ENCODE results near the gene SEC16A.

Gene SEC16A

DNA sequence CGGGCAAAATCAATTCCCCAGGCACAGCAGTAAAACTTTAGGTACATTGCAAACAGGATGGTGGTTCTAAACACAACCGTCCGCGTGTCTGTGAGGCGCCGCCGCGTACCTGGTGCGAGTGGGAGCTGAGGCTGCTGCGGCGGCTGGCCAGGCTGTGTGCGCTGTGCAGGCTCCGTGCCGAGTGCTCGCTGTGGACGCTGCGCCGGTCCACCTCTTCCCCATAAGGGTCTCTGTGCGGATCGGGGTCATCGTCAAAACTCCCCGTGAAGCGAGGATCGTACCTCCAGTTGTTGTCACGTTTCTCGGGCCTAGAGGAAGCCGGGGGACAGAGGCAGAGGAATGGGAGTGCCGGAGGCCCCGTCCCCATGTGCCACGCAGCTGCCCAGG is 16.7 kb downstream of the SEC16A start:
- DNase-seq (ENCODE audit: low read depth in 2 of 3, low spot score in 1 of 3): no peak

DNA sequence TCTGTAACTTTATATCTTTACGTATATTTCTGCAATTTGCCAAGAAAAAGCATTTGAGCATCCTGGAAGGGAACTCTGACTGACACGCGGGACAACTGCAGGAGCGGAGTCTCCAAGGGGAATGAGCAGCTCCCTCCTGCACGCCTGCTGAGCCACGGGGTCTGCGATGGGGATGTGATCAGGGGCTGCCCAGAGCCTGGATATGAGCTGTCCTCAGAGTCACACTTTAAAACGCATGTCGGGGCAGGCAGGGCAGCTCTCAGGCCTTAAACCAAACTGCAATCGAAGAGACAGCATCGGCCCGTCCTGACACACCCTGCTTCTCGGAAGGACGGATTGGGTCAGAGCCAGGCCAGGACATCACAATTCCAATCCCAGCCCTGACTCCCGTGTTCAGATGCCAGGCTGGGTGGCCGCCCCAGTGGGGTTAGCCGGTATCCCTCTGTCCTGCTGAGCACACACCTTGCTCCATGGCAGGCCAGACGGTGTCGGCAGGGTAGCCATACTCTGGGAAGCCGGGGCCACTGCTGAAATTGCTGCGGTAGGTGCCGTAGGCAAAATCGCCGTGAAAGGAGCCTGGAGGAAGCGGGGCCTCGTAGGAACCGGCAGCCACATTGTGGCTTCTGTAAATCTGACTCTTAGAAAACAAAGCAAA is 17.2 kb downstream of the SEC16A start:
- no peak for DNase-seq (ENCODE audit: low read depth in 2 of 3, low spot score in 1 of 3)

DNA sequence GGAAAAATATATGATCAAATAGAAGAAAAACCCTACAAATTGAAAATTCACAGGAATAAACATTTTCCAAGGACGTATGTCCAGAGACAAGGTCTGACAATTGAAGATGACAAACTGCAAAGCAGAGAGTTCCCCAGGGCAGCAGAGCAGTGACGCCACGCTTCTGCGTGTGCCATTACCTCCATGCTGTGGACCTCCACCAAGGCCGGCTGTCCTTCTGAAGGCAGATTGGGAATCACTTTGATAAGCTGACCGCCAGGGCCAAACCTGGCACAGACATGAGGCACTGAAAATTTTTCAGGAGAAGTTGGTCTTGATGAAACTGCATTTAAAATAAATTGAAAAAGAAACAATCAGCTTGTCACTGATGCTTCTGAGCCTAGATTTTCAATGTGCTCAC is 18.6 kb downstream of the SEC16A start:
- DNase-seq (ENCODE audit: low read depth in 2 of 3, low spot score in 1 of 3): no peak

DNA sequence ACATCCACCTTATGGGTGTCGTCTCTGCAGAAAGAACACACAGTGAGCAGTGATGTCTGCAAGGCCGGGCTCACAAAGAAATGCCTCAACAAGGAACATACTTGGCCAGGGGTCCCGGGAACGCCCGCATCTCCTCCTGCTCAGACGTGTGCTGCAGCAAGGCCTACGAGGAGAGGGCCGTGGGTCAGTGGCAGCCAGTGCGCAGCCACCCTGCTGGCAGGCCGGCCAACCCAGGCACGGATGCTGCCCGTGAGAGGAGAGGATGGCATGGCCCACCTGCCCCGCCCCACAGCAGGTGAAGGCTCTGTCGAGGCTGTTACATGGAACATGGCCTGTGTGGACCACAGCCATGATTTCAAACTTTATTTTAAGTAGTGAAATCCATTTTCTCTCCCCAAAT is 19.3 kb downstream of the SEC16A start:
- no peak for DNase-seq (ENCODE audit: low read depth in 2 of 3, low spot score in 1 of 3)

DNA sequence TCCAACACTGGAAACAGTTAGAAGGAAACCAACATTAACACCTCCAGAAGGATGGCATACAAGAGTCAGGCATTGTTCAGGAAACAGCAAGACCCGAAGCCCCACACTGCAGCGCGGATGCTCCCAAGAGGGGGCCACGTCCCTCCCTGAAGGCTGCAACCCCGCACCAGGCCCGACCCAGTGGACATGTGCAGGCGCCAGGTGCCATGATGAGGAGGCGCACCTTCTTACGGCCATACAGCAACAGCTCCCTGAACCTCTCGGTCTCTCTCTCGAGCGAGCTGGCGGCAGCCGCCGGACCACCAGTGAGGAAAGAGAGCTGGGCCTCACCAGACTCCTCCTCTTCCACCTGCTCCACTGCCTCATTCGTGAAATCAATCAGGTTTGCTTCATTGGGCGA is 20.2 kb downstream of the SEC16A start:
- no peak for DNase-seq (ENCODE audit: low read depth in 2 of 3, low spot score in 1 of 3)

DNA sequence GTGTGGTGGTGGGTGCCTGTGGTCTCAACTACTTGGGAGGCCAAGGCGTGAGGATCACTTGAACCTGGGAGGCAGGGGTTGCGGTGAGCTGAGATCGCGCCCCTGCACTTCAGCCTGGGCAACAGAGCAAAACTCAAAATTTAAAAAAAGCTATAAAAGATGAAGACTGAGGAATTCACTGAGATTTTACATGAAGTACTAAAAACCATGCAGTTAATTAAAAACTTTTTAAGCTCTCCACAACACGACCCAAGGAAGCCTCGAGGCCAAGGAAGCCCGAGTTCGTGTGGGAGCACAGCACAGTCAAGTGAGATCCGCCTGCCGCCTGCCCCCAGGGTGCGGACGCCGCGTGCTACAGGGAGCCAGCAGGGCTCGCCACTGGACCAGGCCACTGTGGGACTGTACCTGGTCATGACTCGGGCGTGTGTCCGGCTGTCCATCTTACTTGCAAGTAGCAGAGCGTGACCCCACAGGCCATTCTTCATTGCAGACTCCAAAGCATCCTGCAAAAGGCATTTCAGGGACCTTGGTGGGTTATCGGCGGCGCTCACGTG is 22.0 kb downstream of the SEC16A start:
- DNase-seq (ENCODE audit: low read depth in 2 of 3, low spot score in 1 of 3): no peak

DNA sequence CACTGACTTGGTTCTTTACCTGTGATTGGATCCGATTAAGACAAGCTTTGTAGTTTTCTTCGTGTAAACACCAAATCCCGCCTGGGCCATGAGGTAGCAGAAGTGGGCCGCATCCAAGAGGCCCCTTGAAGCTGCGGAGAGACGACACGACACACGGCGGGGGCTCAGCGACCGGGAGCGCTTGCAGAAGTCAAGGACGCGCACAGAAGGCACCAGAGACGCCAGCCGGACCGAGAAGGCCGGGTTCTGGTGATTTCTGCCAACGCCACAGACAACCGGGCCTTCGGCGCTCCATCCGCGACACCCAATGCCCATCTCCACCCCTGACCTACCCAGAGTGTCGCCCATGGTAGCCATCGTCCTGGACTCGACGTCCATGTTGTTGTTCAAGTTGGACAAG is 23.4 kb downstream of the SEC16A start:
- DNase-seq (ENCODE audit: low read depth in 2 of 3, low spot score in 1 of 3): no peak

DNA sequence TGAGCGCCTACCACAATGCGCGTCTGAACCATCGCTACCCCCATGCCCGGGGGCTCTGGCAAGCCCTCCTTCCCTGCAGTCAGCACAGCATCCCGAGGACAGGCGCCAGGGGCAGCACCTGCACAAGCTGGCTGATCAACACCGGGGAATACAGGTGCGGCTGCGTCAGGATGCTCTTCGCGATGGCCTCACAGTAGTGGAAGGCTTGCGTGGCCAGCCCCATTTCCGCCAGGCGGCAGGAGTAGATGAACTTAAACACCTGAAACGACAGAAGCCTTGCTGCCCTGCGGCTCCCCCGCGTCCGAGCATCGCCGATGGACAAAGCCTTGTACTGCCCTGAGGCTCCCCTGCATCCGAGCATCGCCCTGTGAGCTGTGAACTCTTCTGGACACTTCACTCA is 25.5 kb downstream of the SEC16A start:
- no peak for DNase-seq (ENCODE audit: low read depth in 2 of 3, low spot score in 1 of 3)

DNA sequence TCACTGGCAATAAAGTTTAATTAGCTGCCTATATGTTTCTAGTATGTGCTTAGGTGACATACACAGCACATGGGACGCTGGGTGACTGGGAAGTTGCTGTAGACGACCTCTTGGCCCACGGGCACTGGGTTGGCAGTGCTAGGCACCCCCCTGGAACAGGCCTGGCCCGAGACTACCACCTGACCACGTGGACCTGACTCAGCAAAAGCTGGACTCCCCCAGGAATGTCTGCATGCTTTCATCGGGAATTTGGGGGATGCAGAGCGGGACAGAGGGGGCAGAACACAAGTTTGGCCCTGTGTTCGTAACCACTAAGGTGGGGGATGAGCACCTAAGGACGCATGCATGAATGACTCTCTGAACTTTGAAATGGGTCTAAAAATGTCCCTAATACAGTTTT is 26.6 kb downstream of the SEC16A start:
- DNase-seq (ENCODE audit: low read depth in 2 of 3, low spot score in 1 of 3): no peak

DNA sequence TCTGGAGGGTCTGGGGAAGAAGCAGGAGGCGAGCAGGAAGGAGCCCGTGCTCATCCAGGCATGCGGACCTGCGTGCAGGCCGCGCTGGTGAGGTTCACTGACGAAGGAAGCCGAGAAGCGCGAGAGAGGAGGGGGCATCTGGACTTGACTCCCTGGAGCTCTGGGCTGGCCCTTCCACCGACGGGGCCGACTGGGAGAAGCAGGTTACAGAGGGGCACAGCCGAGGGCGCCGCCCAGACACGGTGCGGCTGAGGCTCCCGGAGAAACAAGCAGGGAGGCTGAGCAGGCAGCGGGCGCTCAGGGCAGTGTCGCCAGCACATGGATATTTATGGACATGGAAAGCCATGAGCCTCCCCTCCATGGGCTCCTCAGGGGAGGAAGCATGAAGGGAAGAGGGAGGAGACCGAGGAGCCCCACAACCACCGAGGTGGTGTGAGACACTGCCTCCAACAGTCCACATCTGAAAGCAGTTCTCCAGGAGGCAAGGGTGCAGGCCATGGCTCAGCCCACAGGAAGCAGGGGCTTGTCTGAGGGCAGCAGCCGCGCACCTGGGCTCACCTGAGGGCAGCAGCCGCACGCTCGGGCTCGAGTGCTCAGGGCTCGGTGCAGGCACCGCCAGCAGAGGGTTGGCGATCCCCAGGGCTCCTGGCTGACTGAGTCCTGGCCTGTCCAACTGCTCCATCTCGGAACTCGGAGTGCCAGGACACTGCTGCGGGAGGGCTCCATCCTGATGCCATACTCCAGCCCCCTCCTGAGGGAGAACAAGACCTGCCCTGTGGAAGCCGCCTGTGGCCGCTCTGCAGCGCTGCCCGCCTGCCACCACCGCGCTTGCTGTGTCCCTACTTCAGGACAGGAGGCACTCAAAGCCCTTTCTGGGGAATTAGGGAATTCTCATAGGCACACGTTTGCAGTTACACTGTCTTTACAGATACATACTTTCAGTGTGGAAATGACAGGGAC is 27.5 kb downstream of the SEC16A start:
- DNase-seq (ENCODE audit: low read depth in 2 of 3, low spot score in 1 of 3): no peak

DNA sequence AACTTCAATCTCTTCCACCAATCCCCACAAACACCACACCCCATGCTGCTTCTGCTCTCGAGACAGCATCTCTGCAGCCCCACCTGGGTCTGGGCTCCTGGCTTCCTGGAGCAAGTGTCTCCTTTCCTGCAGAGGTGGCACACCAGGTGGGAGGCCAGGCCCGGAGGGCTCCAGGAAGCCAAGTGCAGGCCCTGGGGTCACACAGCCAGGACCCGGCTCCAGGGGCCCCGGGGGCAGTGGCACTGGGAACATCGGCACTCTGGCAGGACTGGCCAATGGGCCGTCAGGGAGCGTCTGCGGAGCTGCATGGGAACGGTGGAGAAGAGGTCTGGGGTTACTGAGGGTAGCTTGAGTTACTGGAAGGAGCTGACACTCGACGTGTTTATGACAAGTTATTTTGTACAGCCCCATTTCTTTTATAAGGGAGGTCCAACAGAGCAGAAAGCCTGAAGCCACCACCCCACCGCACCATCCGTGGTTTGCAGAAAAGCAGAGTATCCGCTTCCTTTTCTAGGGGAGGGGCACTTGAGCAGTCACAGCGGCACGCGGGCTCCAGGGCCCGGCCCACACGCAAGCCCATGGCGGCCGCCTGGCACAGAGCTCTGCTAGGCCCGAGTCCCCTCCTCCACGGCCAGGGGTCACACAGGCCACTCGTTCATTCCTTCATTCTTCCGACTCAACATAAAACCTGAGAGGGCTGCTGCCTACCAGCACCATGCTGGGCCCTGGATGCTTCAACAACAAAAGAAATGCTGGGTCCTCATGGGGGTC is 28.6 kb downstream of the SEC16A start:
- DNase-seq (ENCODE audit: low read depth in 2 of 3, low spot score in 1 of 3): no peak

DNA sequence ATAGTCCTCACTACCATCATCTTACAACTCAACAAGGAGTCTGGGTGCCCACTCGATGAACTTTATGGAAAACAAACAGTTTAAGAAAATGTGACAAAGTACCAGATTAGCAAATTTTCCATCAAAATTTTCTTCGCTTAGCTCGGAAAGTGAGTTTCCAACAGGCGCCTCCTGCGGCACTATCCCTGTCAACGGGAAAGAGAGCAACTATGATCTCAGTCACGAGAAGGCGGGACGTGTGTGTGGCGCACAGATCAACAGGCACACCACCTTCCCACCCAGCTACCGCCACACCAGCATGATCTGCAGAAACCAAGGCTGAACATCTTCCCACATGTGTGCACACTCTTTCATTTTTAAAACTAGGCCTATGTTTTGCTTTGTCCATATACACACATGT is 29.5 kb downstream of the SEC16A start:
- no peak for DNase-seq (ENCODE audit: low read depth in 2 of 3, low spot score in 1 of 3)

DNA sequence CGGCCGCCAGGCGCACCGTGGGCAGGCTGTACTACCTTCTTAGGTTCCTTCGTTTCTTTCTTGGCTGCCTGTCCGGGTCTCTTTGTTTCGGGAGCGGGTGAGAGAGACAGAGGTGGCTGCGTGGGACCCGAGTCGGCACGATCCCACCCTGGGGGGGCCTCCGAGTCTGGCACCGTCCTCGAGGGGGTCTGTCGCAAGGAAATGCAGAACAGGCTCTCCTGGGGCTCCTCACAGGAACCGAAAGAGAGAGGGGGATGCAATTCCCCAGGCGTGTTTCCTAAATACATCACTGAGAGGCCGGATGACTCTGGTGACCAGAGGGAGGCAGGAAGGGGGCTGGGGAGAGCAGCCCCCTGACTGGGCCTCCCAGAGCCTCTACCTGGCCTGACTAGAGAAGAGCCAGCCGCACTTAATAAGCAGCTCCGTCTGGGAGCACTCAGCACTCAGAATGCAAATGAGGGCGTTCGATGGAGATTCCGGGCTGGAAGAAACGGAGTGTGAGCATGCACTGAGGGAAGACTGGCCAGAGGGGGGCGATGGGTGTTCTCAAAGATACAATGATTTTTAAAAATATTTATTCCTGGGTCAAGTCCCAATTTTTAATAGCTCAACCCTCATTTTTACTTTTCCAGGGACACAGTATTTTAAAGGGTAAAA is 31.5 kb downstream of the SEC16A start:
- DNase-seq (ENCODE audit: low read depth in 2 of 3, low spot score in 1 of 3): no peak

DNA sequence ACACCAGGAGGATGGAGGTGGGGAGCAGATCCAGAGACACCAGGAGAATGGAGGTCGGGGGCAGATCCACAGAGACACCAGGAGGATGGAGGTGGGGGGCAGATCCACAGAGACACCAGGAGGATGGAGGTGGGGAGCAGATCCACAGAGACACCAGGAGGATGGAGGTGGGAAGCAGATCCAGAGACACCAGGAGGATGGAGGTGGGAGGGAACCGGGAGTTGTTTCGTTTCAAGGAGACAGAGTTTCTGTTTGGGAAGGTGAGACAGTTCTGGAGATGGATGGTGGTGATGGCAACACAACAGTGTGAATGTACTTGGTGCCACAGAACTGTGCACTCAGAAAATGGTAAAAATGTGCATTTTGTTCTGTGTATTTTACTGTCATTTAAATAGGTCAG is 34.2 kb downstream of the SEC16A start:
- no peak for DNase-seq (ENCODE audit: low read depth in 2 of 3, low spot score in 1 of 3)

DNA sequence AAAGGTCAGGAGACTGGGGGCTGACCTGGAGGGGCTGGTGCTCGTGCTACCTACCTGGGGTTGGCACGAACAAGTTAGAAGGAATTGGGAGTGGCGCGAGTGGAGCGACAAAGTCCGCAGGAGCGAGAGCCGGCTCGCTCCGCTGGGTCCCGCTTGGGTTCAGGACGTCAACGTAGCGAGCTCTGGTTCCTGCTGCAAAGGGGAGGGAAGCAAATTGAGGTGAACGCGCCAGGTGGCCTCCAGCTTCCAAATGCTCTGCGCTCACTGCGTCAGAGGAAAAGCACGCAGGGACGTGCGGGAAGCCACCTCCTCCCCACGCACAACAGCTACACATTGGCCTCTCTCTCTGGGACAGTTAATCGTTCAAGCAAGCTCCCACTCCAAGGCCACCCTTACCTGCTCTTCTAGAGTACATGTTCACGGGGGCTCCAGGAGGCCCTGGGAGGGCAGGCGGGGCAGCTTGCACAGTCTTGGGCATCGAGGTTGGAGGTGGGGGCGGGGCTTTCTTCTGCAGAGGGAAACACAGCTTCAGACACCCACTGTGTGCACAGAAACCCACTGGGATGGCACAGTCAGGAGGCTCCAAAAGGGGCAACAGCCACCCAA is 35.6 kb downstream of the SEC16A start:
- no peak for DNase-seq (ENCODE audit: low read depth in 2 of 3, low spot score in 1 of 3)

DNA sequence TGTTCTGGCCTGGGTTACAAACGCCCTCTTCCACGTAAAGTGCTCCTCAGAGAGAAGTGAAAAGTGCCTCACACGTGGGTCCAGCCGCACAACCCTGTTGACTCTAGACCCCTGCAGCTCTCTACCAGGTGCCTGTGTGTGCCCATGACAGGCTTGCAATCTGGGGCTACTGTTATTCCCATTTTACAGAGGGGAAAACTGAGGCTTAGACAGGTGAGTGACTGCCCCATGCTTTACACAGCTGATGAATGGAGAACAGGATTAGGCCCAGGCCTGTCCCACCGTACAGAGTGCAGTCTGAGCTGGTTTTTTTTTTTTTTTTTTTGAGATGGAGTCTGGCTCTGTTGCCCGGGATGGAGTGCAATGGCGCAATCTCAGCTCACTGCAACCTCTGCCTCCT is 37.0 kb downstream of the SEC16A start:
- no peak for DNase-seq (ENCODE audit: low read depth in 2 of 3, low spot score in 1 of 3)

DNA sequence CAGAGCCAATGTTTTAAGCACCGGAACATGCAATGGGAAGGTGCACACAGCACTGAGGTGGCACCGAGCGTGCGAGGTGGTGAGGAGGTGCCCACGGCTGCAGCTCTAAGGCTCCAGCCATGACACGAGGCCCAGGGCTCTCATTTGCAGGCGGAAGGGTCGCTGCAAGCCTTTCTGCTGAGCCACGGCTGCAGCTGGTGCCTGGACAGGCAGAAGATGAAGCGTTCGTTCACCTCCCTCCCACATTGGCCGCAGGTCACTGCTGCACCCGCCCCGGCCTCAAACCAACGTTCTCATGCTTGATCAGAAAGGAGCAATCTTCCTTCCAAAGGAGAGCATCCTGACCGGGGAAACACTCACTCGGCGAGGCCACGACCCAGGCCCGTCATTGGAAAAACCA is 38.7 kb downstream of the SEC16A start:
- no peak for DNase-seq (ENCODE audit: low read depth in 2 of 3, low spot score in 1 of 3)

DNA sequence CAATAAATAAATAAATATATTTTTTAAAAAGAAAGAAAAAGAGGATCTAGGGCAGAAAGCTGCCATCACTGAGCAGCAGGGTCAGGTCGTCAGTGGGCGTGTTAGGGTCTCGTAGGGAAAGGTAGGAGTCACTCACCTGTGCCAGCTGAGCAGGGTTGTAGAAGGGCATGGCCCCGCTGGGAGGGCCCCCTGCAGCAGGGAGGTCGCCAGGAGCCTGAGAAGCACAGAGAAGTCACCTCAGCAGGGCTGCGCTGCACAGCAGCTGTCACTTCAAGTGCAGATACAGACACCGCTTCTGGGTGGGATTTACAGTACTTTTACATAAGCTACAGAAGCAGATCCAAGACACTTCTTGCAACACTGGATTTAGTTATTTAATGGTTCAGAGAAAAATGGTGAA is 39.2 kb downstream of the SEC16A start:
- no peak for DNase-seq (ENCODE audit: low read depth in 2 of 3, low spot score in 1 of 3)

DNA sequence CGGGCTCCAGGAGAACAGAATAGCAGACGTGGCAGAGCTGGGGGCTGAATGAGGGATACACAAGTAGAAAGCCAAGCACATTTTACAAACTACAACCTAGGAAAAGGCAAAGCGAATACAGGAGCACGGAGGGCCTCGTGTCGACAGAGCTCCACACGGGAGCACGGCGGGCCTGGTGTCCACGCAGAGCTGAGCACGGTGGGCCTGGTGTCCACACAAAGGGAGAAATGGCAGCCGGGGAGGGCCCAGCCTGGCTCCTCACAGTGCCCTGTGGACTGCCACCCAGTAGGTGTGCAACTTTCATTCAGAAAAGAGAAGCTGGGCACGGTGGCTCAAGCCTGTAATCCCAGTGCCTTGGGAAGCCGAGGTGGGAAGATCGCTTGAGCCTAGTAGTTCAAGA is 39.8 kb downstream of the SEC16A start:
- no peak for DNase-seq (ENCODE audit: low read depth in 2 of 3, low spot score in 1 of 3)

DNA sequence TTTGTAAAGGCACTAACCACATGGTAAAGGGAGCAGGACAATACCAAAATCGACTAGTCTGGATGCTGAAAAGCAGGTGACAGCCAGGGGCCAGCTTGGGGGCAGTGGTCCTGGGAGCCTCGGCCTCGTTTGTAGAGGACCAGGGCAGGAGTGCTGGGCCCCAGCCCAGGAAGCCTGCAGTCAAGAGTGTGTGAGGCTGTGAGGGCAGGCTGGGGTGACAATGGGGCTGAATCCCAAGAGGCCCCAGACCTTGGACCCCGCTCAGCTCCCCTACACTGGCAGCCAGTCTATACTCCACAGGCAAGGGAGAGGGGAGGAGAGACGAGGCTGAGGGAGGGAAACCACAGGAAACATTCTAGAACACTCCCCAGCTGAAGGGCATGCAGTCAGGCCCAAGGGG is 40.6 kb downstream of the SEC16A start:
- no peak for DNase-seq (ENCODE audit: low read depth in 2 of 3, low spot score in 1 of 3)

All from stimulated activated CD4-positive, alpha-beta T cell treated with anti-CD3 and anti-CD28 coated beads, Interleukin-12 subunit alpha, Interleukin-12 subunit beta, amount 100 ng/mL, for 48 hours (primary cell).